Caco-2 (cell line): ENCODE measurements around the gene REEP6. TPM values are rescaled to one million over a fixed set of nuclear protein-coding genes. Genes with fewer than 3 reads are reported as not detected.

Source experiments
- BruUV-seq: library from RNA; stranded (reverse); fragments of 400-500 nt; replicated peaks from 2 replicates; lab custom pipeline; 2021; lab: Mats Ljungman, UMichigan
- CTCF ChIA-PET: fragments of 300-600 bp; sonication (Branson Sonifier 250); formaldehyde crosslinking; loops from one replicate; lab custom pipeline; 2022; ENCODE audit warnings: antibody characterized with exemption; lab: Charles Lee
- POLR2A ChIA-PET: fragments of 300-600 bp; sonication (Branson Sonifier 250); formaldehyde crosslinking; loops from one replicate; lab custom pipeline; 2022; ENCODE audit warnings: antibody characterized with exemption; lab: Charles Lee
- DNase-seq, 2 experiments: peaks; one replicate each; pipeline versions ENCODE4 v3.0.0 to v3.0.0-alpha.2; 2020 to 2022
- H3K27me3 ChIP-seq: replicated peaks from 2 replicates; pipeline ENCODE4 v1.6.0; 2011; ENCODE audit warnings: low read length; ENCODE audit not compliant: control insufficient read depth, insufficient read depth
- H3K36me3 ChIP-seq: 2 replicates; pipeline ENCODE4 v1.5.1; 2011; ENCODE audit warnings: low read length; ENCODE audit not compliant: control insufficient read depth, insufficient read depth
- H3K4me1 ChIP-seq: fragments of 250-450 bp; sonication (Bioruptor Pico); 2 replicates; pipeline ENCODE4 v1.5.1; 2020; ENCODE audit warnings: mild to moderate bottlenecking
- H3K4me3 ChIP-seq: 2 replicates; pipeline ENCODE4 v1.5.1; 2011; ENCODE audit warnings: low read depth, mild to moderate bottlenecking, control low read depth, low read length
- H3K9me3 ChIP-seq: fragments of 250-450 bp; sonication (Bioruptor Pico); 2 replicates; pipeline ENCODE4 v1.5.1; 2020; ENCODE audit warnings: mild to moderate bottlenecking, moderate library complexity
- H3K27ac Mint-ChIP-seq: one replicate; pipeline ENCODE4 v1.8.0; 2022; ENCODE audit warnings: mixed read lengths; ENCODE audit not compliant: unreplicated experiment
- H3K27me3 Mint-ChIP-seq: one replicate; pipeline ENCODE4 v1.8.0; 2022; ENCODE audit warnings: mixed read lengths; ENCODE audit not compliant: insufficient read depth, unreplicated experiment
- H3K36me3 Mint-ChIP-seq: one replicate; pipeline ENCODE4 v1.8.0; 2022; ENCODE audit warnings: mild to moderate bottlenecking, mixed read lengths; ENCODE audit not compliant: insufficient read depth, unreplicated experiment
- H3K4me1 Mint-ChIP-seq: one replicate; pipeline ENCODE4 v1.8.0; 2022; ENCODE audit warnings: low read depth, mixed read lengths; ENCODE audit not compliant: unreplicated experiment
- H3K4me3 Mint-ChIP-seq: one replicate; pipeline ENCODE4 v1.8.0; 2022; ENCODE audit warnings: mild to moderate bottlenecking, moderate library complexity, mixed read lengths; ENCODE audit not compliant: unreplicated experiment
- H3K9me3 Mint-ChIP-seq: one replicate; pipeline ENCODE4 v1.8.0; 2022; ENCODE audit warnings: mixed read lengths; ENCODE audit not compliant: unreplicated experiment
- CTCF ChIP-seq, 2 experiments: fragments of 200-600 bp in 1 of 2; IDR thresholded peaks; 1 replicate in 1 of 2; 2 replicates in 1 of 2; pipeline versions ENCODE4 v1.5.1 to v1.8.0; 2011 to 2022; ENCODE audit warnings: antibody characterized with exemption in 1 of 2, control low read depth in 1 of 2, inconsistent platforms in 1 of 2, low read depth in 1 of 2, low read length in 1 of 2, mild to moderate bottlenecking in 1 of 2, moderate library complexity in 1 of 2; ENCODE audit not compliant: insufficient read depth in 1 of 2, severe bottlenecking in 1 of 2, unreplicated experiment in 1 of 2
- intact Hi-C: fragments of 100-400 bp; cut with micrococcal nuclease; formaldehyde crosslinking; loops from one replicate; pipeline ENCODE4 v1.10.0; 2022; ENCODE audit not compliant: unreplicated experiment
- total RNA-seq: library from RNA; stranded (reverse); gene quantifications from 2 replicates; pipeline ENCODE4 v1.2.3, GENCODE V29; 2022

REEP6 gene
- total RNA-seq, 1 experiment from 2014 or later, result 50.2 TPM

DNA sequence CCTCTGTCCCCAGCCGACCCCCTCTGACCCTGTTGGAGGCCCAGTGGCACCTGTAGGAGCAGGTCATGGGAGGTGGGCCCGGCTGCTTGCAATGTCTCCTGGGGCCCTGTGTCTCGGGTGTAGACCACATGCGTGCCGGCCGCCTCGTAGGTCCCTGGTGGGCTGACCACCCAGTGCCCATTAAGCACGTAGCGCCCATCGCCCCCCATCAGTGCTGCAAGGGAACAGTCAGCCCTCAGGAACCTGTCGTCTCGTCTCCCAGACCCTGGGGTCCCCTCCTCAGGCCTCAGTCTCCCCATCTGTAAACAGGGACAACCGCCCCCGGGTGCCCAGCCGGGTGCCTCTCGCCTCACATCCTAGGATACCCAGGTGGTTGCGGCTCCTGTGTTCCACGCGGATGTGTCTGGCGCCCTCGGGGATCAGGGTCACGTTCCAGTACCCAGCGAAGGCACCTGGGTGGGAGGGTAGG, 16.2 kb downstream of the REEP6 start:
- no peak for TF ChIP-seq CTCF (IDR thresholded peaks at IDR 0.05; ENCODE audit: insufficient read depth in 1 of 2, low read depth in 1 of 2, low read length in 1 of 2, severe bottlenecking in 1 of 2, unreplicated experiment in 1 of 2)
- Histone ChIP-seq H3K4me1 (peaks cover 32% of the 10 kb centered on the region), H3K27me3 (no peaks in the 10 kb centered on the region), H3K9me3 (no peaks in the 10 kb centered on the region), H3K4me3 (no peak overlapping the region), H3K36me3 (peaks cover 1% of the 10 kb centered on the region; the same call in 1 of the 2 replicates)
- POLR2A ChIA-PET, result no interaction called here
- CTCF ChIA-PET, result no interaction called here
- Mint-ChIP-seq H3K27me3 (no peaks in the 10 kb centered on the region), H3K4me1 (peaks cover 12% of the 10 kb centered on the region), H3K4me3 (peak overlapping the region; percentile 94), H3K36me3 (peaks cover 37% of the 10 kb centered on the region), H3K27ac (peak overlapping the region; percentile 96), H3K9me3 (no peaks in the 10 kb centered on the region)
- no TSS peak for BruUV-seq
- intact Hi-C loops, result no loop called here
- no peak for DNase-seq

DNA sequence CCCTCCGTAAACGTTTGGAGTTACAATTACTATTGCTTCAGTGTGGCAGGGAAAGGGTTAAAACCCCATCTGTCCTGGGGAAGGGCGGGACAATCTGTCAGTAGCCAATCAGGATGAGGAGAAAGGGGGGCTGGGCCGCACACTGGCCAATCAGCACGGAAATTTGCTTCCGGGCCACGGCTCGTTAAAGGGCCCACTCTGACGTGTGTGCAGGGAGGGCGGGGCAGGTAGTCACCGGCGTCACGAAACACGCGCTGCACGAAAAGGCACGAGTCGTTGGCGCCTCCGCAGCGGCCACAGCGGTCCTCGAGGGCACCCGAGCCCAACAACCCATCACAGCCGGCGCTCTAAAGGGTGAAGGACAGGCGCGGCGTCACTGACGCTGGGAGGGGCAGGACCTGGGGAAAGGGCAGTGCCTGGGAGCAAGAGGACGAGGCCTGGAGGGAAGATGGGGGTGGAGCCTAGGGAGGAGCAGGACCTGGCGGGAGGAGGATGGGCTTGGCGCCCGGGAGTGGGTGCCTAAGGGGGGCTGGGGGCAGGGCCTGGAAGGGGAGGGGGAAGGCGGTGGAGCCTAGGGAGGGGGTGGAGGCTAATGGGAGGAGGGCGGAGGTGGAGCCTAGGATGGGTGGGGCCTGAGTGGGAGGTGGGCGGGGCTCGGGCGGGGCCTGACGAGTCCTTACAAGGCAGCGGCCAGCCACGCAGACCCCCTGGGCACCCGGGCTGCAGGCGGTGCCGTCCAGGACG, 17.0 kb downstream of the REEP6 start:
- Histone ChIP-seq H3K4me1 (peaks cover 34% of the 10 kb centered on the region), H3K9me3 (no peaks in the 10 kb centered on the region), H3K27me3 (no peaks in the 10 kb centered on the region), H3K36me3 (peaks cover 1% of the 10 kb centered on the region; the same call in 1 of the 2 replicates), H3K4me3 (peak overlapping the region; percentile 39)
- Mint-ChIP-seq H3K4me1 (peaks cover 12% of the 10 kb centered on the region), H3K27ac (peak overlapping the region; percentile 96), H3K27me3 (no peaks in the 10 kb centered on the region), H3K9me3 (no peaks in the 10 kb centered on the region), H3K36me3 (peaks cover 37% of the 10 kb centered on the region), H3K4me3 (peak overlapping the region; percentile 94)
- ChIA-PET POLR2A (no interaction called here), CTCF (no interaction called here)
- TF ChIP-seq CTCF (IDR thresholded peaks at IDR 0.05; ENCODE audit: insufficient read depth in 1 of 2, low read depth in 1 of 2, low read length in 1 of 2, severe bottlenecking in 1 of 2, unreplicated experiment in 1 of 2), result no peak
- no TSS peak for BruUV-seq
- peak; percentile 93 to 95 for DNase-seq
- intact Hi-C loops, result loop anchor here (2.0 kb wide), 1 partner anchor 37 kb away; no protein-coding TSS in a partner anchor

DNA sequence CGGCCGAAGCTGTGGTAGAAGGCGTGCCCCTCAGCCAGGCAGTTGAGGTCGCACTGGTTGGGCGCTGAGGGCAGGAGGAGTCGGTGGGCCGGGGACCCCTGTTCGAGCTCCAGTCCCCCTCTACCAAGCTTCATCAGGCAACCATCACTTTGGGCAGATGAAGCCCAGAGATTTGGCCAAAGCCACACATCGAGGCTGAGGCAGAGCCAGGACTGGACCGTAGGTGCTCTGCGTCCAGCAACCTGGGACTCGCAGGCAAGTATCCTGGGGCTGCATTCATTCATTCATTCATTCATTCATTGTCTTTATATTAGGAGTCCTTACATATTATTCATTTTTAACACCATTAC, 17.5 kb downstream of the REEP6 start:
- CTCF ChIA-PET, result no interaction called here
- peaks cover 1% of the 10 kb centered on the region; the same call in 1 of the 2 replicates for H3K36me3 ChIP-seq
- no peaks in the 10 kb centered on the region for H3K9me3 ChIP-seq
- peak overlapping the region; percentile 24 for H3K4me3 ChIP-seq
- Mint-ChIP-seq H3K36me3 (peaks cover 37% of the 10 kb centered on the region), H3K4me3 (peak overlapping the region; percentile 94), H3K27ac (no peak overlapping the region), H3K9me3 (no peaks in the 10 kb centered on the region), H3K27me3 (no peaks in the 10 kb centered on the region), H3K4me1 (peaks cover 12% of the 10 kb centered on the region)
- H3K4me1 ChIP-seq, result peaks cover 34% of the 10 kb centered on the region
- no peak for DNase-seq
- intact Hi-C loops, result loop anchor here (2.0 kb wide), 1 partner anchor 38 kb away; no protein-coding TSS in a partner anchor
- POLR2A ChIA-PET, result no interaction called here
- H3K27me3 ChIP-seq, result no peaks in the 10 kb centered on the region
- BruUV-seq, result no TSS peak
- no peak for TF ChIP-seq CTCF (IDR thresholded peaks at IDR 0.05; ENCODE audit: insufficient read depth in 1 of 2, low read depth in 1 of 2, low read length in 1 of 2, severe bottlenecking in 1 of 2, unreplicated experiment in 1 of 2)
